HG03342 (cell line): ENCODE measurements around the gene CNOT4.
"Not testable (repeated sequence)": the region's sequence is repeated elsewhere in the genome, so short reads cannot be mapped to it uniquely, and the experiment has no call there.

Experiments
- ATAC-seq: cut with Tn5 transposase; IDR thresholded peaks from one replicate; pipeline ENCODE4 v1.9.1; 2021; ENCODE audit warnings: mild to moderate bottlenecking, moderate library complexity; ENCODE audit not compliant: unreplicated experiment

CNOT4 gene

GRCh38 chr7:135459076-135459475, 50.8 kb downstream of the CNOT4 start:
- ATAC-seq = no peak

DNA sequence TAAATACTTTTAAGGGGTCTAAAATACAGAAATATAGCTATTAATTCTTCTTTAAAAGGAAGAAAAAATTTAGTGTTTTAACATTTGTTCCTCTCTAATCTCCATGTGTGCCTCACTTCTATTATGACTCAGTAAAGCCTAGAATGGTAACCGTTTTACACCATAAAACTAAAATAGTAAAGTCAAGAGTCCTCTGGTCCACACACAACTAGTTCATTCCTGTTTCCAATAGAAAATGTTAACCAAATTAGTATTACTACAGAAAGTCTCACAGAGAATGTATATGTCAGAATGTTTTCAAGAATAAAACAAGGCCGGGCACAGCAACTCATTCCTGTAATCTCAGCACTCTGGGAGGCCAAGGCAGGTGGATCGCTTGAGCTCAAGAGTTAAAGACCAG, 55.8 kb downstream of the CNOT4 start:
- no peak for ATAC-seq

- ATAC-seq = no peak
Observed at GRCh38 chr7:135449436-135449835, 60.5 kb downstream of the CNOT4 start.

GRCh38 chr7:135448753-135449152, 61.1 kb downstream of the CNOT4 start:
- no peak for ATAC-seq

DNA sequence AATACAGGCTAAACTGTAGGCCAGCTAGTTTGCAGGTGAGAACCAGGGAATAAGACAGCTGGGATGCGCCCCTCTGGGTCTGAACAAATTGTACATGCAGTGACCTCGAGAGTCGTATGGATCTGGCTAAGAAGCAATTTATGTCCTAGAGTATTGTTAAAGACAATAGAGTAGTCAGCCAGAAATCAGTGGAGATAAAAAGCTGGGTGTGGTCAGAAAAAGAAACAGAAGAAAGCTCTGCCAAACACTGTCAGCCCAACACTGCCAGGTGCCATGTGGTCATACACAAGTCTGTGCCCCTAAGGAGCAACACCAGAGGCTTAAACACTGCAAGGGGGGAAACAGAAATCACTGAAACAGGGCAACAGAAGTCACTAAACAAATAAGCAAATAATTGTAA, 62.2 kb downstream of the CNOT4 start:
- no peak for ATAC-seq

DNA sequence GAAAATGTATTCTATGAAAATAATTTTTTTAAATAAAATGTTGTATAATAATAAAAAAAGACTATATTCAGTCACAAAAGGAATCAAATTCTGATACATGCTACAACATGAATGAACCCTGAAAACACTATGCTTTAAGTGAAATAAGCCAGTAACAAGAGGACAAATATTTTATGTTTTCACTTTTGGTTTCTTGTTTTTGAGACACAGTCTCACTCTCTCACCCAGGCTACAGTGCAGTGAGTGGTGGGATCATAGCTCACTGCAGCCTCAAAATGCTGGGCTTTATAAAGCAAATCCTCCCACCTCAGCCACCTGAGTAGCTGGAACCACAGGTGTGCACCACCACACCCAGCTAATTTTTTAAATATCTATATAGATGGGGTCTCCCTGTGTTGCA, 64.2 kb downstream of the CNOT4 start:
- no peak for ATAC-seq

GRCh38 chr7:135445266-135445665, 64.6 kb downstream of the CNOT4 start:
- ATAC-seq = not testable (repeated sequence)

DNA sequence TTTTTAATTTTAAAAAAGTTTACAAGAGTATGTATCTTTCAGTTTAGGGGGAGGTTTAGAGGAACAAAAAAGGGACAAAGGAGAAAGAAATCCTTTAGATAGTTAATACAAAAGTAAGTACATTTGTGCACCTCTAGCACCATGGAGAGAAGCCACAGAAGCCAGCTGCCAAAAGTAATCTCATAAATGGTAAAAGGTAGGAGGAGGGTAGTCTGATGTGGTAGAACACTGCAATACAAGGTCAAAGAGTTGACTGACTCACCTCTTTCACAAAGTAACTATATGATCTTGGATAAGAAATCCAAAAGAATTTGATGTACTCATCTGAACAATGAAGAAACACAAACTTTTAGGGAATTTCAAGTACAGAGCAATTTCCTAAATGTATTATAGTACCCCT, 68.1 kb downstream of the CNOT4 start:
- no peak for ATAC-seq

- ATAC-seq = no peak
Observed at GRCh38 chr7:135434047-135434446, 75.9 kb downstream of the CNOT4 start.

- no peak for ATAC-seq
Observed at GRCh38 chr7:135430626-135431025, 79.3 kb downstream of the CNOT4 start.

GRCh38 chr7:135428879-135429278, 81.0 kb downstream of the CNOT4 start:
- no peak for ATAC-seq

GRCh38 chr7:135428011-135428410, 81.9 kb downstream of the CNOT4 start:
- no peak for ATAC-seq

DNA sequence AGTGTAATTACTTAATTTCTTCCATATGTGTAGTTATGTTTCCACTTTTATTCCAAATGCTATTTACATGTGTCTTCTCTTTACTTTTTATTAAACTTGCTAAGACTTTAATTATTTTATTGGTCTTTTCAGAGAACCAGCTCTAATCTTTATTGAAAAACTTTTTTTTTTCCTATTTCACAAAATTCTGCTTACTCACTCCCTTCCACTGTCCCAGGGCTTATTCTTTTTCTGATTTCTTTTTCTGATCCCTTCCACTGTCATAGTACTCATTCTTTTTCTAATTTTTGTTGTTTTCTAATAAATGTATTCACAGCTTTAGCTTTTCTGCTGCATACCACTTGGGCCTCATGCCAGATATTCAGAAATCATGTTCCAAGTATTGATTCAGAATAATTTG, 82.7 kb downstream of the CNOT4 start:
- no peak for ATAC-seq

DNA sequence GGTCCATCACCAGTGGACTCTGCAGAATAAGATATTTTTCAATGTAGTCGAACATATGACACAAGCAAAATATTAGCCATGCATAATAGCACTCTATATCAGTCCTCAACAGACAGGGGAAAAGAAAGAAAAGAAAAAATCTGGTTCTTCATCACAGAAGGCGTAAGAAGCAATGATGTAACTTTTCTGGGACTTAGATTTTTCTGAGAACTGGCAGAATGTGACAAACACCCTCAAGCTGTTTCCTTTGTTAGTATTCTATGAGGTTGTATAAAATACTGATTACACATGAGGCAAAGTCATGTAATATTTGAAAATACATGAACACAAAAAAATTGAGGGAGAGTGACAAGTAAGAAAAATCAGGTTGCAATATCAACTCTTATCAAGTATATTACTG, 84.9 kb downstream of the CNOT4 start:
- no peak for ATAC-seq

- no peak for ATAC-seq
Observed at GRCh38 chr7:135420786-135421185, 89.1 kb downstream of the CNOT4 start.

GRCh38 chr7:135416431-135416830, 93.5 kb downstream of the CNOT4 start:
- ATAC-seq = no peak

DNA sequence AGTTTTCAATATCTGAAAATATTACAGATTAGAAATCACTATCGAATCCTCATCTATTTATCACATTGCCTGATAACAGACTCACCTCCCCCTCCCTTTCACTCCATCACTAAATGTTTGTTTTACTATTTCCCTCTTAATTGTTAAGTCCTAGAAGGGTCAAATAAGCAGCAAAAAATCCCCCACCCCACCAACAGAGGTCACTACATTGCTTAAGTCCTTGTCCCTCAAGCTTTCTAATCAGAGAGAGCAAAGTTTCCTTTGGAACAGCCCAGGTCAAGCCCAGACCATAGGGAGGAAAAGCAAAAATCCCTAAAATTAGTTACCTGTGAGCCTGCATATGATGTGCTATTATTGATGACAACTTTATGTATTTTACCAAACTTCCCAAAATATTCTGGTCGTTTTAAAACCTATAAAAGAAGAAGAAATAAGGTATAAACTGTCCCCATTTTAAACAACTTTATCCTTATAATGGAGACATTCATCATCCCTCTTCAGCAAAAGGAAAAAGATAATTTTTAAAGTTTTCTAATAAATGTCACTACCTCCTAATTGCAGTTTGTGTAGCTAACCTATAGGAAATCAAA, 95.0 kb downstream of the CNOT4 start:
- ATAC-seq = no peak

DNA sequence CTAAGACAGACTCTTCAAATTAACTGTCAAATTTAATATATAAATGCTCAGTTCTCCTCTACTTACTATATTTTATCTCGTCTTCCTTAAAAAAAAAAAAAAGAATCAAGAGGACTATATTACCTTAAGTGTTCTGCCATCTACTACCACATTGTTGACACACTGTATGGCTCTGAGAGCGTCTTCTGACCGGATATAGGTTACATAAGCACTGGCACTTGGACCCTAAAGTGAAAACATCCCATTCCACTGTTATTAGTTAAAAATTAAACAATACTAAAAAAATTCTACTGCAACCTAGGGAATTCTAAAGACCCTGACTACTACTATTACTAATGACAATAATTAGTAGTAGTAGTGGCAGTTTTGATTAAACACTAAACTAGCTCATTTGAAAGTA, 95.7 kb downstream of the CNOT4 start:
- no peak for ATAC-seq

- no peak for ATAC-seq
Observed at GRCh38 chr7:135411098-135411497, 98.8 kb downstream of the CNOT4 start.

DNA sequence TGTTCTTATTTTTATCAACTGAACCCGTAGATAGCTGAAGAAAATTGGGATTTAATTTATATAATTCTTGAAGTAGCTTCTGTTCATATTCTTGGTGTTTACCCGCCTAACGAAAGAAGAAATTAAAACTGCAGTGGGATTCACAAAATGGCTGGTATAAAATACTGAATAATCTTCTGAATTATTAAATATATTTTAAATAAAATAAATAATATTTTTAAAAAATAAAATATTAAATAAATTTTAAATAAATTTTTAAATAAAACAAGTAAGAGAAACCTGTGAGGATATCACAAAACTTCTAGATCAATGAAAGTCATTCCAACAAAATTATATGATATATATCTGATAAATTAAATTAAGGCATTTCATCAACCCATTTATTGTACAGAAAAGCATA, 99.4 kb downstream of the CNOT4 start:
- ATAC-seq = no peak

GRCh38 chr7:135409845-135410542, 99.9 kb downstream of the CNOT4 start:
- ATAC-seq = no peak

GRCh38 chr7:135407884-135408283, 102.0 kb downstream of the CNOT4 start:
- ATAC-seq = no peak

DNA sequence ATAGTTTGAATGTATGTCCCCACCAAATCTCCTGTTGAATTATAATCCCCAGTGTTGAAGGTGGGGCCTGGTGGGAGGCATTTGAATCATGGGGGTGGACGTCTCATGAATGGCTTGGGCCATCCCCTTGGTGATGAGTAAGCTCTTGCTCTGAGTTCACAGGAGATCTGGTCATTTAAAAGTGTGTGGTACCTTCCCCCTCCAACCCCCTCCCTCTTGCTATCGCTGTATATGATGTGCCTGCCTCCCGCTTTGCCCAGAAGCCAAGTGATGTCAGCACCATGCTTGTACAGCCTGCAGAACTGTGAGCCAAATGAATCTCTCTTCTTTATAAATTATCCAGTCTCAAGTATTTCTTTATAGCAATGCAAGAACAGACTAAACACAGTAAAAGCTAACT, 103.0 kb downstream of the CNOT4 start:
- ATAC-seq = no peak
